PFSK-1 (cell line): ENCODE results near the gene PRR22.

ENCODE experiments used
- FOXP2 ChIP-seq: optimal IDR thresholded peaks from 2 replicates; pipeline ENCODE3; 2011; ENCODE audit warnings: borderline replicate concordance, control low read depth, inconsistent platforms; ENCODE audit not compliant: insufficient read depth; ENCODE audit errors: extremely low read length, extremely low read depth
- POLR2AphosphoS5 ChIP-seq: IDR thresholded peaks from 2 replicates; pipeline ENCODE4 v1.6.1; 2012; ENCODE audit warnings: low read depth, mild to moderate bottlenecking, control low read depth, low read length, moderate library complexity
- SIN3A ChIP-seq: IDR thresholded peaks from 2 replicates; pipeline ENCODE4 v1.6.1; 2012; ENCODE audit warnings: mild to moderate bottlenecking, low read length, moderate library complexity, borderline replicate concordance; ENCODE audit not compliant: insufficient read depth
- TAF1 ChIP-seq: IDR thresholded peaks from 2 replicates; pipeline ENCODE4 v1.6.1; 2012; ENCODE audit warnings: low read length, control low read depth, borderline replicate concordance; ENCODE audit not compliant: insufficient read depth
- TF ChIP-seq, protein P1 (sequence below), 2 experiments: IDR thresholded peaks; 2 replicates each; pipeline versions ENCODE4 v1.6.1 to v1.8.0; 2011 to 2012; ENCODE audit warnings: low read depth in 2 of 2, low read length in 2 of 2, control low read depth in 1 of 2, inconsistent platforms in 1 of 2, mild to moderate bottlenecking in 1 of 2, moderate library complexity in 1 of 2; ENCODE audit not compliant: insufficient read depth in 1 of 2

The PRR22 gene

DNA sequence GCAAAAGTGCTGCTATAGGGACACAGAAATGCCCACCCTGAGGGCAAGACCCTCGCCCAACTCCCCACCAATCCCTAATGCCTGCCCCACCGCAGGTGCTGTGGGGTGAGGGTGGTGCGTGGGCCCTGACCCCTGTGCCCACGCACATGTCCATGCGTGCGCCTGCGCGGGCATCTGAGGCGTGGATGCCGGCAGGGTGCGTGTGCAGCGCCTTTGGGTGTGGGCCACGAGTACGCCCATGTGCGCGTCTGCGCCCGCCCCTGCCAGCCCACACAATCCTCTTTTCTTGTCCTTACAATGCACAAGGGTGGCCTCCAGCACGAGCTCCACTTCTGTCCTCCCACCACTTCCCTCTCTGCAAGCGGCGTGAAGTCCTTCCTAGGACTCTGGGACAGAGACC lies 40.6 kb upstream of the PRR22 start:
- TF ChIP-seq SIN3A (no peak), FOXP2 (no peak), POLR2AphosphoS5 (no peak), TAF1 (no peak)
- TF ChIP-seq, protein P1, sequence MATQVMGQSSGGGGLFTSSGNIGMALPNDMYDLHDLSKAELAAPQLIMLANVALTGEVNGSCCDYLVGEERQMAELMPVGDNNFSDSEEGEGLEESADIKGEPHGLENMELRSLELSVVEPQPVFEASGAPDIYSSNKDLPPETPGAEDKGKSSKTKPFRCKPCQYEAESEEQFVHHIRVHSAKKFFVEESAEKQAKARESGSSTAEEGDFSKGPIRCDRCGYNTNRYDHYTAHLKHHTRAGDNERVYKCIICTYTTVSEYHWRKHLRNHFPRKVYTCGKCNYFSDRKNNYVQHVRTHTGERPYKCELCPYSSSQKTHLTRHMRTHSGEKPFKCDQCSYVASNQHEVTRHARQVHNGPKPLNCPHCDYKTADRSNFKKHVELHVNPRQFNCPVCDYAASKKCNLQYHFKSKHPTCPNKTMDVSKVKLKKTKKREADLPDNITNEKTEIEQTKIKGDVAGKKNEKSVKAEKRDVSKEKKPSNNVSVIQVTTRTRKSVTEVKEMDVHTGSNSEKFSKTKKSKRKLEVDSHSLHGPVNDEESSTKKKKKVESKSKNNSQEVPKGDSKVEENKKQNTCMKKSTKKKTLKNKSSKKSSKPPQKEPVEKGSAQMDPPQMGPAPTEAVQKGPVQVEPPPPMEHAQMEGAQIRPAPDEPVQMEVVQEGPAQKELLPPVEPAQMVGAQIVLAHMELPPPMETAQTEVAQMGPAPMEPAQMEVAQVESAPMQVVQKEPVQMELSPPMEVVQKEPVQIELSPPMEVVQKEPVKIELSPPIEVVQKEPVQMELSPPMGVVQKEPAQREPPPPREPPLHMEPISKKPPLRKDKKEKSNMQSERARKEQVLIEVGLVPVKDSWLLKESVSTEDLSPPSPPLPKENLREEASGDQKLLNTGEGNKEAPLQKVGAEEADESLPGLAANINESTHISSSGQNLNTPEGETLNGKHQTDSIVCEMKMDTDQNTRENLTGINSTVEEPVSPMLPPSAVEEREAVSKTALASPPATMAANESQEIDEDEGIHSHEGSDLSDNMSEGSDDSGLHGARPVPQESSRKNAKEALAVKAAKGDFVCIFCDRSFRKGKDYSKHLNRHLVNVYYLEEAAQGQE (IDR thresholded peaks at IDR 0.05; ENCODE audit: insufficient read depth in 1 of 2, low read depth in 2 of 2, low read length in 2 of 2): no peak

DNA sequence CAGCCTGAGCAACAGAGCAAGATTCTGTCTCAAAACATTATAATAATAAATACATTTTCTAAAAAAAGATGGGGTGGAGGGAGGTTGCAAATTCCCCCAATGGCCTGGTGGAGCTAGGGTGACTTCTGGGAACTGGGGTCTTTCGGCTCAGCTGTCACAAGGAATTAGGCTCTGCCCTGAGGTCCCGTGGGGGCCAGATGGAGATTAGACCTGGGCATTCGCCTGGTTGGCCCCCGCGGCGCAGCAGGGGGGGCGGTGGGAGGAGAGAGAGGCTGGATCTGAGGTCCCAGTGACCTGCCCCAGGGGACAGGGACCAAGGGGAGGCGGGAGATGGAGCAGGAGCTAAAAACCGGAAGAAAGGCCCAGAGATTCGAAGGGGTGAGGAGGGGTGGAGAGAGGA lies 40.2 kb upstream of the PRR22 start:
- TF ChIP-seq POLR2AphosphoS5 (no peak), FOXP2 (no peak), SIN3A (no peak), TAF1 (no peak)
- TF ChIP-seq, protein P1 (IDR thresholded peaks at IDR 0.05; ENCODE audit: insufficient read depth in 1 of 2, low read depth in 2 of 2, low read length in 2 of 2): no peak

DNA sequence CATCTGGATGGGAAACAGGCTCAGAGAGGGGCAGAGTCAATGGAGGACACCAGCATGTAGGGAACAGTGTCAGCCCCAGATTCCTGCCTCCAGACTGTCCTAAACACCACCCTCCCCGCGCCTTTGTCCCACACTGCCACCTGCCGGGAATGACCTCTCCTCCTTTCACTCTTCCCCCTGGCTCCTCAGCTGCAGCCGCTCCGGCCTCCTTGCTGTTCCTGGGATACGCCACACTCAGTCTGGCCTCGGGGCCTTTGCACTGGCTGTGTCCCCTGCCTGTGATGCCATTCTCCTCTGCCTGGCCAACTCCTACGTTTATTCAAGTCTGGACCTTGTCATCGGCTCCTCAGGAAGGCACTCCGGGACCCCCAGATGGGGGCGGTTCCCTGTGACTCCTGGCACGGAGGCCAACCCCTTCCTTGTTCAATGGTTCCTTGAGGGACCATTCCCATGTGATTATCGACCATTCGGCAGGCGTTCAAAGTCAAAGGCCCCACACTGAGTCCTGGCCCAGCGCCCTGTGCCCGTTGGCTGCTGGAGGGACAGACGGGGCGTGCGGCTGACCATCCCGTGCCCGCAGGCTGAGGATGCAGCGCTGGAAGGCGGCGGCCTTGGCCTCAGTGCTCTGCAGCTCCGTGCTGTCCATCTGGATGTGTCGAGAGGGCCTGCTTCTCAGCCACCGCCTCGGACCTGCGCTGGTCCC lies 39.2 kb upstream of the PRR22 start:
- TF ChIP-seq TAF1: no peak
- no peak for TF ChIP-seq POLR2AphosphoS5
- TF ChIP-seq, protein P1 (IDR thresholded peaks at IDR 0.05; ENCODE audit: insufficient read depth in 1 of 2, low read depth in 2 of 2, low read length in 2 of 2): no peak
- no peak for TF ChIP-seq FOXP2
- TF ChIP-seq SIN3A: no peak

DNA sequence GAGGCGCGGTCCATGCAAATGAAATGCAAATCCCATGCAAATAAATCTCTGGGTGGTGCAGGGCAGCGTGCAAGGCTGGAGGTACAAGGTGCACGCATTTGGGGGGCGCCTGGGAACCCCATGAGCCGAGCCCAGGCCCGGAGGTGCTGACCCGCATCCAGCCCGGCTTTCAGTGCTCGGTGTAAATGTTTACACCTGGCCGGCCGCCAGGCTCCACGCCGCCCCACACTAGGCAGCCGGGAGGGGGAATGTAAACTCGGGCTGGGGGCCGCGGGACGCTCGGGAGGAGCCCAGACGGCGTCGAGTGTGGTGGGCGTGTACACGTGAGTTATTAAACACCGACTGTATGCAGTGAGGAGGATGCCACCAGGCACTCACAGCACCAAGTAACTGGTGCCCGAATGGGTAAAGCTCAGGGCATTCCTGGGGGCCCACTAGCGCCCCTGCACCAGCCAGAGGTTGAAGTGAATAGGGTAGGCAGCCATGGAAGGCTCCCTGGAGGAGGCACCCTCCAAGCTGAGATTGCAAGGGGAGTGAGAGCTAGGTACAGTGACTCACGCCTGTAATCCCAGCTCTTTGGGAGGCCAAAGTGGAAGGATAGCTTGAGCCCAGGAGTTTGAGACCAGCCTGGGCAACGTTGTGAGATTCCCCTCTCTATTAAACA lies 37.8 kb upstream of the PRR22 start:
- TF ChIP-seq, protein P1 (IDR thresholded peaks at IDR 0.05; ENCODE audit: insufficient read depth in 1 of 2, low read depth in 2 of 2, low read length in 2 of 2): no peak
- TF ChIP-seq TAF1 (no peak), FOXP2 (no peak), SIN3A (no peak), POLR2AphosphoS5 (no peak)
